C4-2B (cell line): ENCODE results near the gene LDHA.

Source experiments
- H3K27ac ChIP-seq: fragments of 450-650 bp; 2 replicates; pipeline ENCODE4 v1.5.1; 2017
- ZFX ChIP-seq: fragments of 450-650 bp; IDR thresholded peaks from 2 replicates; pipeline ENCODE4 v1.6.1; 2017
- TF ChIP-seq, protein P1 (sequence below): fragments of 450-650 bp; conservative IDR thresholded peaks from 2 replicates; pipeline ENCODE4 v1.5.1; 2017; ENCODE audit warnings: mild to moderate bottlenecking

LDHA gene

DNA sequence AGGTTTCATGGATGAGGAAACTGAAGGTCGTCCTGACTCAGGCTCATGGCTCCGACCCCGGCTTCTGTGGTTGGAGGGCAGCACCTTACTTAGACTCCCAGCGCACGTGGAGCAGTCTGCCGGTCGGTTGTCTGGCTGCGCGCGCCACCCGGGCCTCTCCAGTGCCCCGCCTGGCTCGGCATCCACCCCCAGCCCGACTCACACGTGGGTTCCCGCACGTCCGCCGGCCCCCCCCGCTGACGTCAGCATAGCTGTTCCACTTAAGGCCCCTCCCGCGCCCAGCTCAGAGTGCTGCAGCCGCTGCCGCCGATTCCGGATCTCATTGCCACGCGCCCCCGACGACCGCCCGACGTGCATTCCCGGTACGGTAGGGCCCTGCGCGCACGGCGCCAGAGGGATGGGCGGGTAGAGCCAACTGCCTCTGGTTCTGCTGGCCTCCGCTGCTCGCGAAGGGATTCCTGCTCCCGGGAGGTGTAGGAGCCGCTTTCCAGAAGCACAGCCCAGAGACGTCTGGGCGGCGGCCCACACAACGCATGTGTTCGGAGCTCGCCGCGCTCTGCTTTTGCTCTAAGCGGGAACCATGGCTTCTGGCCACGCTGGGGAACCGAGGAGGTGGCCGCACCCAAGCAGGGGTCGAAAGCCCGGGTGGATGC is at the start of gene LDHA:
LDHA (plus strand) TSS at position 289 of the 653 bp plus-strand sequence. CDS start 2,280 bp downstream, outside the sequence.
- TF ChIP-seq, protein P1, sequence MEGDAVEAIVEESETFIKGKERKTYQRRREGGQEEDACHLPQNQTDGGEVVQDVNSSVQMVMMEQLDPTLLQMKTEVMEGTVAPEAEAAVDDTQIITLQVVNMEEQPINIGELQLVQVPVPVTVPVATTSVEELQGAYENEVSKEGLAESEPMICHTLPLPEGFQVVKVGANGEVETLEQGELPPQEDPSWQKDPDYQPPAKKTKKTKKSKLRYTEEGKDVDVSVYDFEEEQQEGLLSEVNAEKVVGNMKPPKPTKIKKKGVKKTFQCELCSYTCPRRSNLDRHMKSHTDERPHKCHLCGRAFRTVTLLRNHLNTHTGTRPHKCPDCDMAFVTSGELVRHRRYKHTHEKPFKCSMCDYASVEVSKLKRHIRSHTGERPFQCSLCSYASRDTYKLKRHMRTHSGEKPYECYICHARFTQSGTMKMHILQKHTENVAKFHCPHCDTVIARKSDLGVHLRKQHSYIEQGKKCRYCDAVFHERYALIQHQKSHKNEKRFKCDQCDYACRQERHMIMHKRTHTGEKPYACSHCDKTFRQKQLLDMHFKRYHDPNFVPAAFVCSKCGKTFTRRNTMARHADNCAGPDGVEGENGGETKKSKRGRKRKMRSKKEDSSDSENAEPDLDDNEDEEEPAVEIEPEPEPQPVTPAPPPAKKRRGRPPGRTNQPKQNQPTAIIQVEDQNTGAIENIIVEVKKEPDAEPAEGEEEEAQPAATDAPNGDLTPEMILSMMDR: no peak
- peak; percentile 69 for TF ChIP-seq ZFX
- H3K27ac ChIP-seq: peak within 1 kb of the TSS; percentile 93

DNA sequence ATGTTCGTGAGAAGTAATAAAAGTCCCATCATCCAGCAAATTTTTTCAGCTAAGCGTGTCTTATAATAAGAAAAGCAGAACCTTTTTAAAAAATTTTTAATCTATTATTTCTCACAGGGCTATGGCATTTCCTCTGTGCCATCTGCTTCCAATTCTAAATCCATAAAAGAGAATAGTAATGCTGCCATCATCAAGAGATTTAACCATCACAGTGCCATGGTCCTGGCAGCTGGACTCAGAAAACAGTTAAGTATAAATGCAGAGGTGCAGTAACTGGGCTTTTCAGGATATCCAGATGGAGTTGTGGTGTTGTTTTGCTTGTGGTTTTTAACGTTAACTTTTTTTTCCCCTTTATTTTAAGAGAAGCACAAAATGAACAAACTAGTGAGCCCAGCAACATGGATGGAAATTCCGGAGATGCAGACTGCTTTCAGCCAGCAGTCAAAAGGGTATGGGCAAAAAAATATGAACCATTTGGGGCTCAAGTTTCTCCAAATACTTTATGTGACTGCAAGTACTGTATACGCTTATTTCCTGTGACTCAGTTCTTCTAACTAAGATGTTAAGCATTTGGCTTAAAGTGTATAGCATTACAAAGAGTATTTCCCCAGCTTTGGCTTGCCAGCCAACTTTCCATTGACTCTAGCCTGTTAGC is 46.8 kb upstream of the LDHA start:
- H3K27ac ChIP-seq: no peak overlapping the region

DNA sequence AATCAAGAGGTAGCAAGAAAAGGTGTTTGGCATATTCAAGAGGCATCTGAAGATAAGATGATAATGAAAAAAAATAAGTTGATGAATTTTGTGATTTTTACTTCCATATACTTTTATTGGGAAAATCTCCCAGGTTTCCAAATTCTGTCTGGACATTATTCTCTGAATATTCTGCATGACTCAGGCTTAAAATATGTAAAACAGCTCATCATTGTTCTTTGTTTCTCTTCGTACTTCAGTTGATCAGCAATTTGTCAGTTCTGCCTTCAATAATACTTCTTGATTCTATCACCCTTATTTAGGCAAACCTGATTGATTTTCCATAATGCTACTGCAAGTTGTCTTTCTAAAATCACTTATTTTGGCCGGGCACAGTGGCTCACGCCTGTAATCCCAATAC is 41.8 kb upstream of the LDHA start:
- no peak for TF ChIP-seq ZFX
- TF ChIP-seq, protein P1: no peak
- no peak overlapping the region for H3K27ac ChIP-seq

More for the DNA sequence above, 46.8 kb upstream of the LDHA start:
- no peak for TF ChIP-seq ZFX
- TF ChIP-seq, protein P1: no peak

DNA sequence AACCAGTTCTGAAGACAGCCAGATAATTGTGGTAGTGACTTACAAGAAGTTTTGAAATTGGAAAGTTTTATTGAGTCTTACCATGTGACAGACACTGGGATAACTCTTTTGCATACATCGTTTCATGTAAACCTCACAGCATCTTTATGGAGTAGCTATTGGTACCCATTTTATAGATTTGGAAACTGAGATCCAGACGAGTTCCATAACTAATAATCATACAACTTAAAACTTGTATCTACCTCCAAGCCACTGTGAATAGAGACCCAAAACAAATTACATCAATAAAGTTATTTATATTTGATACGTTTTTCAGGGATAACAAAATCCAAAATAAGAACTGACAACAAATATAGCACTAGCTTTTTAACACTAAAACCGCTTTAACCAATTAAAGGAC is 35.7 kb upstream of the LDHA start:
- no peak overlapping the region for H3K27ac ChIP-seq
- no peak for TF ChIP-seq ZFX
- TF ChIP-seq, protein P1: no peak

DNA sequence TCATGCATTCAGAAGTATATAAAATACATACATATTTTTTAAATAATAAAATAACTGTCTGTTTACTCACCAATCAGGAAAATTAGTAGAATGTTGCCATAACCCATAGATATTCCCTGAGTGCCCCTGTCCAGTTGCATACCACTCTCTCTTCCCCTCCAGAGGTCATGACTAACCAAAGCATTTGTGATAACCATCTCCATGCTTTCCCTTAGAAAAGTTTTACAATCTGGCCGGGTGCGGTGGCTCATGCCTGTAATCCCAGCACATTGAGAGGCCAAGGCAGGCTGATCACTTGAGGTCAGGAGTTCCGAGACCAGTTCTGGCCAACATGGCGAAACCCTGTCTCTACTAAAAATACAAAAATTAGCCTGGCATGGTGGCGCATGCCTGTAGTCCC is 33.2 kb upstream of the LDHA start:
- no peak overlapping the region for H3K27ac ChIP-seq
- TF ChIP-seq ZFX: no peak

DNA sequence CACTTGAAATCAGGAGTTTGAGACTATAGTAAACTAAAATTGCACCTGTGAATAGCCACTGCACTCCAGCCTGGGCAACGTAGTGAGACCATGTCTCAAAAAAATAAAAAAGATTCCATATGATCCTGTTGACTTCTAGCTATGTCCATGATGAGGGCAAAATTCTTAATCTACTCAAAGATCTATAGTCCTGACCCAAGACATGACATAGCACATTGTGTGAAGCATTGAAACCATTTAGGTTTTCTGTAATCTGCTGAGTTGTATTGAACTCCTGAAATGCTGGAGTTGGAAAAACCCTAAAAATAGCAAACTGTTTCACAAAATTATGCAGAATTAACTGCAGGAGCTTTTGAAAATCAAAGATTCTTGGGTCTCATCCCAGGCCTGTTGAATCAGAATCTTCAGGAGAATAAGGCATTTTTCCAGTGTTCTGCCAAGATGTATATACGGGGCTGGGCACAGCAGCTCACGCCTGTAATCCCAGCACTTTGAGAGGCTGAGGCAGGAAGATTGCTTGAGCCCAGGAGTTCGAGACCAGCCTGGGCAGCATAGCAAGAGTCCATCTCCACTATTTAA is 29.8 kb upstream of the LDHA start:
- no peak overlapping the region for H3K27ac ChIP-seq
- TF ChIP-seq ZFX: no peak
- TF ChIP-seq, protein P1: no peak

DNA sequence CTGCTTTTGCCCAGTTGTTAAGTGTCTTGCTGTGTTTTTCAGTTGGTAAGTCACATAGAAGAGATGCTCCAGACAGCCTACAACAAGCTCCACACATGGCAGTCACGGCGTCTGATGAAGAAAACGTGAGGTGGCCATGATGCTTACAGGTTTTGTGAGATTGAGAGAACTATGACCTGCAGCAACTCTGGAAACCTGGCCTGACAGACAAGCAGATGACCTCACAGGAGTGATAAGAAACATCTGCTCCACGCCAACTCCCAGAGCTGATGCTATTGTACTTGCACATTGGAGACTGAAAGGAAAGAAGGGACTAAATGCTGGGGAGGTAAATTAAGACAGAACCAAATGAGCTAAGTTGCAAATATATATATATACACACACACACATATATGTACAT is 28.6 kb upstream of the LDHA start:
- no peak for TF ChIP-seq ZFX
- TF ChIP-seq, protein P1: no peak
- H3K27ac ChIP-seq: no peak overlapping the region
